ENCODE measurements around the gene SGSM2.

DNA sequence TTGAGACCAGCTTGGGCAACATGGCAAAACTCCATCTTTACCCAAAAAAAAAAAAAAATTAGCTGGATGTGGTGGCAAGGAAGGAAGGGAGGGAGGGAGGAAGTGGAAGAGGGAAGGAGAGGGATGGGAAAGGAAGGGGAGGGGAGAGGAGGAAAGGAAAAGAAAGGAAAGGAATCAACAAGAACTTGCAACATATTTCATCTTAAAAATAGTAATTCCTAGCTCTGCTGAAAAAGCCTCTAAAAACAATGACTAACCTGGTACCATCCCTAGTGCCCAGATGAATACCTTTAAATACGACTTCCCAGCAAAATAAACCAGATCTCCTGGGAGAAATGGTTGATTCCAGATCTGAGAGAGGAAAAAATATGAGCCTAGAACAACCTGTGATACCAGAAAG is 90.6 kb downstream of the SGSM2 start:
- TF ChIP-seq CTCF (IDR thresholded peaks at IDR 0.05; ENCODE audit: low read length) (no peak), EZH2 (optimal IDR thresholded peaks at IDR 0.05; ENCODE audit: low read depth, low read length) (no peak), EZH2phosphoT487 (IDR thresholded peaks at IDR 0.05; ENCODE audit: low read length) (no peak)
